ENCODE results near the gene CLEC18A. TPM values are rescaled to one million over a fixed set of nuclear protein-coding genes. Genes with fewer than 3 reads are reported as not detected.
A peak's percentile ranks its signal among the peaks of the same experiment; 100 is the strongest.

Gene CLEC18A
- total RNA-seq, 1 donor from 2014 or later: 2.7 TPM

- Histone ChIP-seq H3K36me3 (peaks cover 54% of the 10 kb centered on the region), H3K4me3 (no peak overlapping the region), H3K9me3 (no peaks in the 10 kb centered on the region), H3K4me1 (no peaks in the 10 kb centered on the region), H3K27me3 (ENCODE audit: low read depth) (no peaks in the 10 kb centered on the region), H3K27ac (no peak overlapping the region)
- intact Hi-C loops (cut with DNase I): loop anchor here (10.0 kb wide), 1 partner anchor 131 kb away; no protein-coding TSS in a partner anchor
- no peak for ATAC-seq
- no peak for DNase-seq
- TF ChIP-seq CTCF (IDR thresholded peaks at IDR 0.05): no peak
These were observed 24.9 kb upstream of the CLEC18A start for GRCh38 chr16:69926241-69926640.

- no peak for TF ChIP-seq CTCF (IDR thresholded peaks at IDR 0.05)
- Histone ChIP-seq H3K4me1 (no peaks in the 10 kb centered on the region), H3K27me3 (ENCODE audit: low read depth) (no peaks in the 10 kb centered on the region), H3K4me3 (no peak overlapping the region), H3K36me3 (peaks cover 63% of the 10 kb centered on the region), H3K27ac (peak overlapping the region; percentile 33), H3K9me3 (no peaks in the 10 kb centered on the region)
- no peak for DNase-seq
- intact Hi-C loops (cut with DNase I): loop anchor here (10.0 kb wide), 1 partner anchor 132 kb away; no protein-coding TSS in a partner anchor
- ATAC-seq: peak in 1 of 2 donors; percentile 43
These were observed 23.9 kb upstream of the CLEC18A start for GRCh38 chr16:69927056-69927757.

GRCh38 chr16:69928856-69929400 lies 22.2 kb upstream of the CLEC18A start:
- H3K27me3 ChIP-seq (ENCODE audit: low read depth): no peaks in the 10 kb centered on the region
- ATAC-seq (no peak), DNase-seq (peak; percentile 14)
- no peak overlapping the region for H3K4me3 ChIP-seq
- no peak for TF ChIP-seq CTCF (IDR thresholded peaks at IDR 0.05)
- intact Hi-C loops (cut with DNase I): loop anchor here (10.0 kb wide), 1 partner anchor 134 kb away; no protein-coding TSS in a partner anchor
- H3K36me3 ChIP-seq: peaks cover 78% of the 10 kb centered on the region
- no peaks in the 10 kb centered on the region for H3K4me1 ChIP-seq
- no peak overlapping the region for H3K27ac ChIP-seq
- H3K9me3 ChIP-seq: no peaks in the 10 kb centered on the region

GRCh38 chr16:69929480-69929879 lies 21.7 kb upstream of the CLEC18A start:
- Histone ChIP-seq H3K4me3 (no peak overlapping the region), H3K27ac (no peak overlapping the region), H3K4me1 (no peaks in the 10 kb centered on the region), H3K36me3 (peaks cover 80% of the 10 kb centered on the region), H3K27me3 (ENCODE audit: low read depth) (no peaks in the 10 kb centered on the region), H3K9me3 (no peaks in the 10 kb centered on the region)
- ATAC-seq (no peak), DNase-seq (peak; percentile 36)
- intact Hi-C loops (cut with DNase I): loop anchor here (10.0 kb wide), 1 partner anchor 135 kb away; no protein-coding TSS in a partner anchor
- no peak for TF ChIP-seq CTCF (IDR thresholded peaks at IDR 0.05)

- intact Hi-C loops (cut with DNase I): no loop called here
- ATAC-seq (peak; percentile 81 to 82), DNase-seq (peak; percentile 51)
- Histone ChIP-seq H3K27ac (no peak overlapping the region), H3K4me1 (no peaks in the 10 kb centered on the region), H3K36me3 (peaks cover 84% of the 10 kb centered on the region), H3K4me3 (no peak overlapping the region), H3K27me3 (ENCODE audit: low read depth) (no peaks in the 10 kb centered on the region), H3K9me3 (no peaks in the 10 kb centered on the region)
- TF ChIP-seq CTCF (IDR thresholded peaks at IDR 0.05): peak; percentile 71
These were observed 20.9 kb upstream of the CLEC18A start for GRCh38 chr16:69930117-69930776.

Measured in lower lobe of right lung (tissue), 2 donors.